HG03066 (cell line): ENCODE results near the gene LRRC8E.
"Not testable (repeated sequence)": the region's sequence is repeated elsewhere in the genome, so short reads cannot be mapped to it uniquely, and the experiment has no call there.

ENCODE experiments used
- ATAC-seq: cut with Tn5 transposase; IDR thresholded peaks from one replicate; pipeline ENCODE4 v1.9.1; 2021; ENCODE audit warnings: low read depth; ENCODE audit not compliant: unreplicated experiment

LRRC8E gene

GRCh38 chr19:7852851-7853769 is 35.2 kb upstream of the LRRC8E start:
- ATAC-seq, result no peak

GRCh38 chr19:7853770-7854128 is 34.6 kb upstream of the LRRC8E start:
- no peak for ATAC-seq

GRCh38 chr19:7855426-7856108 is 32.7 kb upstream of the LRRC8E start:
- ATAC-seq, result no peak

- no peak for ATAC-seq
These were observed 32.2 kb upstream of the LRRC8E start for GRCh38 chr19:7856109-7856591.

- no peak for ATAC-seq
These were observed 31.3 kb upstream of the LRRC8E start for GRCh38 chr19:7856679-7857663.

GRCh38 chr19:7857727-7858108 is 30.6 kb upstream of the LRRC8E start:
- no peak for ATAC-seq

GRCh38 chr19:7858109-7858770 is 30.1 kb upstream of the LRRC8E start:
- ATAC-seq, result no peak

- ATAC-seq, result not testable (repeated sequence)
These were observed 29.2 kb upstream of the LRRC8E start for GRCh38 chr19:7859087-7859486.

GRCh38 chr19:7859831-7860713 is 28.2 kb upstream of the LRRC8E start:
- no peak for ATAC-seq

- no peak for ATAC-seq
These were observed 27.3 kb upstream of the LRRC8E start for GRCh38 chr19:7860714-7861618.

GRCh38 chr19:7861619-7862412 is 26.5 kb upstream of the LRRC8E start:
- no peak for ATAC-seq

- ATAC-seq, result no peak
These were observed 25.8 kb upstream of the LRRC8E start for GRCh38 chr19:7862413-7862951.

GRCh38 chr19:7863157-7863970 is 24.9 kb upstream of the LRRC8E start:
- no peak for ATAC-seq

- no peak for ATAC-seq
These were observed 24.2 kb upstream of the LRRC8E start for GRCh38 chr19:7863971-7864689.

GRCh38 chr19:7864690-7865074 is 23.6 kb upstream of the LRRC8E start:
- no peak for ATAC-seq
